ENCODE data around the gene FAM151A. TPM values are rescaled to one million over a fixed set of nuclear protein-coding genes. Genes with fewer than 3 reads are reported as not detected.
A peak's percentile ranks its signal among the peaks of the same experiment; 100 is the strongest.

The FAM151A gene
- total and polyA plus RNA-seq, 2 of the 13 experiments (the other 11 are each of a cell fraction or from before 2014, with no cell fraction given) = 0.29 to 3.6 TPM

DNA sequence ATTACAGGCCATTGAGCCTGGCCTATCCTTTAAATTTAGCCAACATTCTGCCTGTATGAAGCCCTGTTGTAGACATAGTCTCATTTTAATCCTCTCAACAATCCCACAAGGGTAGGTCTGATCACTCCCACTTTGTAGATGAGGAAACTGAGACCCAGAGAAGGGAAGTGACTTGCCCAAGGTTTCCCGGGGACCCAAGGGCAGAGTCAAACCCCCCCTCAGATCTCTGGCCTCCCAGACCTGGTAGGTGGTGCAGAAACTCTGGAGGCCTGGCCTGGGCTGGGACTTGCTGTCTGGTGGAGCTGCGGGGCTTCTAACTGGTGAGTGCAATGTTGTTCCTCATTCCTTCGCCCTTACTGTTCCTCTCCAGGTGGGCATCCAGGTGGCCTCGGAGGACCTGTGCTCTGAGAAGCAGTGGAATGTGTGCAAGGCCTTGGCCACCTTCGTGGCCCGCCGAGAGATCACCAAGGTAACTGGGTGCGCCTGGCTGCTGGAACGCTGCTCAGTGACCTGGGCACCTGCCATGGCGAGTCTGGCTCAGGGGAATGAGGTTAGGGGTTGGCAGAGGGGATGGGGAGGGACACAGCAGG is 29.7 kb downstream of the FAM151A start:
- Histone ChIP-seq H3K27me3 (ENCODE audit: control insufficient read depth in 1 of 2, insufficient read depth in 2 of 2, low read length in 2 of 2) (no peaks in the 10 kb centered on the region), H4K20me1 (ENCODE audit: insufficient read depth, low read length) (no peaks in the 10 kb centered on the region), H3K4me1 (ENCODE audit: insufficient read depth, low read length) (peaks cover 21% of the 10 kb centered on the region), H3K4me2 (ENCODE audit: low read depth, low read length) (no peak overlapping the region), H3K4me3 (replicated peaks in 1 of 3; ENCODE audit: insufficient read depth in 1 of 3, low read depth in 2 of 3, low read length in 3 of 3) (no peak overlapping the region), H3K79me2 (ENCODE audit: insufficient read depth, low read length) (no peaks in the 10 kb centered on the region), H3K9ac (ENCODE audit: insufficient read depth, low read depth, low read length) (no peak overlapping the region), H3K9me3 (ENCODE audit: low read length) (no peaks in the 10 kb centered on the region), H2AFZ (ENCODE audit: low read length) (no peak overlapping the region), H3K36me3 (replicated peaks in 1 of 2; ENCODE audit: control insufficient read depth in 1 of 2, insufficient read depth in 2 of 2, low read length in 2 of 2) (no peaks in the 10 kb centered on the region; a peak in 1 of 5 replicates), H3K27ac (ENCODE audit: extremely low read length, insufficient read depth, low read length) (no peak overlapping the region)
- no TSS peak for BruUV-seq (replicated peaks)
- WGBS (ENCODE audit: low lambda C conversion rate) = 64% methylated on average over 2 of the region's 10 CpGs
- ChIA-PET POLR2A (interaction anchor here (1.9 kb wide), 1 partner anchor 14 kb away, joined by 4 read pairs; no protein-coding TSS in a partner anchor), CTCF (ENCODE audit: low intra/inter-chr PET ratio, low total read pairs) (no interaction called here)
- TF ChIP-seq ZNF460 (CRISPR knock-in tag; IDR thresholded peaks at IDR 0.05; ENCODE audit: borderline replicate concordance) = no peak
- intact Hi-C loops (cut with micrococcal nuclease; ENCODE audit: unreplicated experiment) (no loop called here), in situ Hi-C loops (cut with HindIII; ENCODE audit: extremely low pct_ligation_motif_present, low pct_unique_long_range_greater_than_20kb) (no loop called here)
- ATAC-seq = no peak
- no peak for DNase-seq (ENCODE audit: low spot score)
- no peak for FAIRE-seq

DNA sequence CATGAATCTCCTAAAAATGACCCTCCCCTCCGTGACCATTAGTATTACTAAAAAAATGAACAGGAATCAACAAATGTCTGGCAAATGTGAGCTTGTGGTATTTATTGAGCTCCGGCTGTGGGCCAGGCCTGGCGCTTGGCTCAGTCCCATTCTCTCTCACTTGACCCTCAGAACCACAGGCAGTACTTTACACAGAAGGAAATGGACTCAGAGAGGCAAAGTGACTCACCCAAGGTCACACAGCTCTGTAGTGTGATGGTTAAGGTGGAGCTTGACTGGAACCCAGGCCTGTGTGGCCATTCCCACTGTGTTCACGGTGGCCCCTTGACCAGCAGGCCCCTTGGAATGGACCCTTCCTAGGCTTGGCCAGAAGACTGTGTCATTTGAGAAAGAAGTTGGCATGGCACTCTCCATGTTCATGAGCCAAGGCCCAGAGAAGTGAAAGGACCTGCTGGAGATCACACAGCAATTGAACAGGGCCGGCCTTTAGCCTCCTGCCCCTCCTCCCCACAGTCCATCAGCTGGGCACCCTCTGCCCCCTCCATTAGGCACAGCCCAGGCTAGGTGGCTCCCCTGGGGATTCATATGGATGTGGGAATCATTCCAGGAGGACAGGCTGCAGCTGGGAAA is 32.1 kb downstream of the FAM151A start:
- H3K4me1 ChIP-seq (ENCODE audit: insufficient read depth, low read length) = peaks cover 21% of the 10 kb centered on the region
- H3K9me3 ChIP-seq (ENCODE audit: low read length) = no peaks in the 10 kb centered on the region
- in situ Hi-C loops (cut with HindIII; ENCODE audit: extremely low pct_ligation_motif_present, low pct_unique_long_range_greater_than_20kb) = no loop called here
- 95% methylated on average over 3 of the region's 5 CpGs for WGBS (ENCODE audit: low lambda C conversion rate)
- intact Hi-C loops (cut with micrococcal nuclease; ENCODE audit: unreplicated experiment) = no loop called here
- H3K27me3 ChIP-seq (ENCODE audit: control insufficient read depth in 1 of 2, insufficient read depth in 2 of 2, low read length in 2 of 2) = no peaks in the 10 kb centered on the region
- no peak for DNase-seq (ENCODE audit: low spot score)
- no peak overlapping the region for H3K4me3 ChIP-seq (replicated peaks in 1 of 3; ENCODE audit: insufficient read depth in 1 of 3, low read depth in 2 of 3, low read length in 3 of 3)
- no peaks in the 10 kb centered on the region for H4K20me1 ChIP-seq (ENCODE audit: insufficient read depth, low read length)
- no peak overlapping the region for H3K9ac ChIP-seq (ENCODE audit: insufficient read depth, low read depth, low read length)
- no peak overlapping the region for H2AFZ ChIP-seq (ENCODE audit: low read length)
- ATAC-seq = no peak
- no TSS peak for BruUV-seq (replicated peaks)
- H3K79me2 ChIP-seq (ENCODE audit: insufficient read depth, low read length) = no peaks in the 10 kb centered on the region
- H3K27ac ChIP-seq (ENCODE audit: extremely low read length, insufficient read depth, low read length) = no peak overlapping the region
- FAIRE-seq = no peak
- POLR2A ChIA-PET = interaction anchor here (2.1 kb wide), 1 partner anchor 12 kb away, joined by 4 read pairs; no protein-coding TSS in a partner anchor
- no peaks in the 10 kb centered on the region; a peak in 1 of 5 replicates for H3K36me3 ChIP-seq (replicated peaks in 1 of 2; ENCODE audit: control insufficient read depth in 1 of 2, insufficient read depth in 2 of 2, low read length in 2 of 2)
- no peak overlapping the region for H3K4me2 ChIP-seq (ENCODE audit: low read depth, low read length)
- CTCF ChIA-PET (ENCODE audit: low intra/inter-chr PET ratio, low total read pairs) = no interaction called here
- TF ChIP-seq ONECUT2 (CRISPR knock-in tag; IDR thresholded peaks at IDR 0.05) = no peak
- TF ChIP-seq ZMYM3 (CRISPR knock-in tag; IDR thresholded peaks at IDR 0.05) = peak; percentile 34; the same call in 1 of the 2 replicates
- no peak for TF ChIP-seq U2AF2 (IDR thresholded peaks at IDR 0.05; ENCODE audit: low read depth, low read length)
- TF ChIP-seq ZNF768 (CRISPR knock-in tag; IDR thresholded peaks at IDR 0.05) = peak; percentile 96

Measured in HepG2 (cell line).